HG02973 (cell line): ENCODE data around the gene ZBTB7A.
"Not testable (repeated sequence)": the region's sequence is repeated elsewhere in the genome, so short reads cannot be mapped to it uniquely, and the experiment has no call there.

Experiments used
- ATAC-seq: cut with Tn5 transposase; IDR thresholded peaks from one replicate; pipeline ENCODE4 v1.9.1; 2021; ENCODE audit warnings: moderate library complexity; ENCODE audit not compliant: unreplicated experiment

ZBTB7A gene

GRCh38 chr19:4018775-4019504 lies 47.8 kb downstream of the ZBTB7A start:
- ATAC-seq, result no peak

GRCh38 chr19:4018140-4018613 lies 48.5 kb downstream of the ZBTB7A start:
- no peak for ATAC-seq

GRCh38 chr19:4016903-4017638 lies 49.6 kb downstream of the ZBTB7A start:
- ATAC-seq, result no peak

GRCh38 chr19:4016486-4016885 lies 50.2 kb downstream of the ZBTB7A start:
- ATAC-seq, result no peak

GRCh38 chr19:4015705-4016402 lies 50.8 kb downstream of the ZBTB7A start:
- ATAC-seq, result no peak

- ATAC-seq, result no peak
These were observed 51.9 kb downstream of the ZBTB7A start for GRCh38 chr19:4014541-4015491.

- no peak for ATAC-seq
These were observed 52.7 kb downstream of the ZBTB7A start for GRCh38 chr19:4013886-4014540.

GRCh38 chr19:4012975-4013634 lies 53.6 kb downstream of the ZBTB7A start:
- ATAC-seq, result no peak

GRCh38 chr19:4012092-4012974 lies 54.4 kb downstream of the ZBTB7A start:
- ATAC-seq, result no peak

- ATAC-seq, result not testable (repeated sequence)
These were observed 55.3 kb downstream of the ZBTB7A start for GRCh38 chr19:4011430-4011829.

GRCh38 chr19:4010808-4011110 lies 55.9 kb downstream of the ZBTB7A start:
- no peak for ATAC-seq

GRCh38 chr19:4009990-4010807 lies 56.5 kb downstream of the ZBTB7A start:
- ATAC-seq, result no peak

- ATAC-seq, result peak; percentile 1
These were observed 58.7 kb downstream of the ZBTB7A start for GRCh38 chr19:4007836-4008539.

- peak; percentile 70 for ATAC-seq
These were observed 59.5 kb downstream of the ZBTB7A start, which contains the start of gene PIAS4 for GRCh38 chr19:4007021-4007835. TSS of gene PIAS4 (plus strand) at chr19:4007736. CDS start at chr19:4007761, 25 bp downstream.

- not testable (repeated sequence) for ATAC-seq
These were observed 61.3 kb downstream of the ZBTB7A start for GRCh38 chr19:4005436-4005835.

- not testable (repeated sequence) for ATAC-seq
These were observed 65.9 kb downstream of the ZBTB7A start for GRCh38 chr19:4000798-4001197.
